GM12878 (cell line): ENCODE data around the gene LPIN1. TPM values are rescaled to one million over a fixed set of nuclear protein-coding genes. Genes with fewer than 3 reads are reported as not detected.

Experiments used
- ATF3 ChIP-seq: IDR thresholded peaks from 2 replicates; pipeline ENCODE4 v1.6.1; 2011; ENCODE audit warnings: low read depth, mild to moderate bottlenecking, low read length, moderate library complexity, borderline replicate concordance; ENCODE audit errors: extremely low read depth
- BCLAF1 ChIP-seq: fragments of 450-650 bp; IDR thresholded peaks from 2 replicates; pipeline ENCODE4 v1.6.1; 2017; ENCODE audit warnings: antibody characterized with exemption, mild to moderate bottlenecking, moderate library complexity
- CHD4 ChIP-seq: fragments of 200-600 bp; sonication (generic); IDR thresholded peaks from 2 replicates; pipeline ENCODE4 v1.6.1; 2016; ENCODE audit warnings: mild to moderate bottlenecking
- KAT2A ChIP-seq: conservative IDR thresholded peaks from 2 replicates; pipeline ENCODE4 v1.6.1; 2011; ENCODE audit warnings: low read depth, low read length; ENCODE audit not compliant: control insufficient read depth
- KDM1A ChIP-seq: fragments of 200-600 bp; sonication (generic); IDR thresholded peaks from 2 replicates; pipeline ENCODE4 v1.6.1; 2016; ENCODE audit warnings: borderline replicate concordance
- KLF5 ChIP-seq: fragments of 450-650 bp; IDR thresholded peaks from 2 replicates; pipeline ENCODE4 v1.6.1; 2014; ENCODE audit warnings: mild to moderate bottlenecking; ENCODE audit not compliant: partially characterized antibody
- MAX ChIP-seq: IDR thresholded peaks from 2 replicates; pipeline ENCODE4 v1.6.1; 2012; ENCODE audit warnings: low read depth, low read length, improper control_type of control experiment
- MEF2A ChIP-seq: IDR thresholded peaks from 2 replicates; pipeline ENCODE4 v1.6.1; 2011; ENCODE audit warnings: low read depth, mild to moderate bottlenecking, low read length, moderate library complexity; ENCODE audit not compliant: insufficient read depth
- MTA2 ChIP-seq: fragments of 450-650 bp; IDR thresholded peaks from 2 replicates; pipeline ENCODE4 v1.6.1; 2016; ENCODE audit warnings: low read depth, mild to moderate bottlenecking, moderate library complexity
- MTA3 ChIP-seq: IDR thresholded peaks from 2 replicates; pipeline ENCODE4 v1.6.1; 2012; ENCODE audit warnings: low read length, inconsistent platforms, borderline replicate concordance
- MYC ChIP-seq: IDR thresholded peaks from 2 replicates; pipeline ENCODE4 v1.6.1; 2011; ENCODE audit warnings: mild to moderate bottlenecking, low read length, moderate library complexity, inconsistent platforms; ENCODE audit not compliant: insufficient read depth, insufficient replicate concordance, insufficient read length, severe bottlenecking
- NFIC ChIP-seq: IDR thresholded peaks from 2 replicates; pipeline ENCODE4 v1.6.1; 2012; ENCODE audit warnings: low read depth, mild to moderate bottlenecking, inconsistent platforms, low read length, moderate library complexity
- NR2F1 ChIP-seq: fragments of 450-650 bp; conservative IDR thresholded peaks from 2 replicates; pipeline ENCODE4 v1.6.1; 2017; ENCODE audit warnings: mild to moderate bottlenecking
- POLR2AphosphoS5 ChIP-seq: IDR thresholded peaks from 2 replicates; pipeline ENCODE4 v1.6.1; 2011; ENCODE audit warnings: mild to moderate bottlenecking, low read length, inconsistent platforms
- RAD21 ChIP-seq: IDR thresholded peaks from 2 replicates; pipeline ENCODE4 v1.6.1; 2011; ENCODE audit warnings: mild to moderate bottlenecking, low read depth, low read length, moderate library complexity; ENCODE audit not compliant: insufficient read depth
- RB1 ChIP-seq: fragments of 450-650 bp; formaldehyde crosslinking; IDR thresholded peaks from 2 replicates; pipeline ENCODE4 v1.6.1; 2017; ENCODE audit warnings: mild to moderate bottlenecking, borderline replicate concordance
- RBBP5 ChIP-seq: fragments of 200-600 bp; sonication (generic); conservative IDR thresholded peaks from 2 replicates; pipeline ENCODE4 v1.6.1; 2016
- RELB ChIP-seq: fragments of 450-650 bp; IDR thresholded peaks from 2 replicates; pipeline ENCODE4 v1.6.1; 2017; ENCODE audit warnings: low read depth, mild to moderate bottlenecking, moderate library complexity
- RUNX3 ChIP-seq: IDR thresholded peaks from 2 replicates; pipeline ENCODE4 v1.6.1; 2012; ENCODE audit warnings: low read length, inconsistent platforms
- SREBF1 ChIP-seq: IDR thresholded peaks from 2 replicates; pipeline ENCODE4 v1.6.1; 2012; ENCODE audit warnings: mild to moderate bottlenecking, low read length
- SRF ChIP-seq, 2 experiments: IDR thresholded peaks; 2 replicates each; pipeline ENCODE4 v1.6.1; 2011; ENCODE audit warnings: low read depth in 2 of 2, low read length in 2 of 2, mild to moderate bottlenecking in 1 of 2, moderate library complexity in 1 of 2
- TARDBP ChIP-seq: IDR thresholded peaks from 2 replicates; pipeline ENCODE4 v1.6.1; 2016; ENCODE audit warnings: borderline replicate concordance
- TCF12 ChIP-seq: IDR thresholded peaks from 2 replicates; pipeline ENCODE4 v1.6.1; 2011; ENCODE audit warnings: low read depth, mild to moderate bottlenecking, low read length
- USF1 ChIP-seq: IDR thresholded peaks from 2 replicates; pipeline ENCODE4 v1.6.1; 2011; ENCODE audit warnings: borderline replicate concordance, low read depth, mild to moderate bottlenecking, moderate library complexity, mixed read lengths, low read length; ENCODE audit not compliant: insufficient read depth; ENCODE audit errors: extremely low read length
- ZNF207 ChIP-seq: fragments of 450-650 bp; IDR thresholded peaks from 2 replicates; pipeline ENCODE4 v1.6.1; 2014; ENCODE audit warnings: antibody characterized with exemption, mild to moderate bottlenecking, borderline replicate concordance
- ZZZ3 ChIP-seq: IDR thresholded peaks from 2 replicates; pipeline ENCODE4 v1.6.1; 2011; ENCODE audit warnings: low read depth; ENCODE audit not compliant: control insufficient read depth, insufficient read length
- polyA plus RNA-seq, 11 experiments: library from polyadenylated mRNA; depleted of rRNA in 4 of 11; unstranded in 6 of 11; stranded (reverse) in 5 of 11; fragments of >200 nt; fragmentation: Nextera tagmentation in 4 of 11; fragmentation: Illumina TruSeq in 1 of 11; extraction: Ambion mirVana in 4 of 11; extraction: Trizol in 1 of 11; gene quantifications; 1 replicate in 1 of 11; 2 replicates in 10 of 11; pipeline versions ENCODE4 v1.2.1 to v1.2.3, GENCODE V29; 2011 to 2016; ENCODE audit warnings: inconsistent platforms in 2 of 11, missing spikeins in 2 of 11, low read depth in 1 of 11
- total RNA-seq, 4 experiments: library from RNA; depleted of rRNA in 3 of 4; stranded (reverse); fragments of >200 nt in 3 of 4; fragmentation: Illumina TruSeq in 1 of 4; extraction: Trizol in 1 of 4; gene quantifications; 2 replicates each; pipeline versions ENCODE4 v1.2.1 to v1.2.3, GENCODE V29; 2013 to 2021

LPIN1 gene
- total and polyA plus RNA-seq, 10 of the 15 experiments (the other 5 are each of a cell fraction or from before 2014, with no cell fraction given) = 18.8 to 82.5 (median 50.3) TPM

GRCh38 chr2:11743846-11744553 lies 2.4 kb upstream of the LPIN1 start (continued):
- peak; percentile 81; the same call in 1 of the 2 replicates for TF ChIP-seq NFIC
- TF ChIP-seq RBBP5 = no peak
- TF ChIP-seq POLR2AphosphoS5 = no peak
- TF ChIP-seq TCF12 = no peak
- TF ChIP-seq RELB = peak; percentile 97
- 0 out of 2 replicates have a peak, but pooled peaks have one; percentile 47 for TF ChIP-seq MTA2
- TF ChIP-seq KAT2A = no peak
- no peak for TF ChIP-seq KLF5
- no peak; the same call in 1 of the 2 replicates for TF ChIP-seq TARDBP
- TF ChIP-seq SRF (IDR thresholded peaks at IDR 0.05; ENCODE audit: low read depth in 2 of 2, low read length in 2 of 2) = no peak
- TF ChIP-seq MAX = 0 out of 2 replicates have a peak, but pooled peaks have one; percentile 50
- TF ChIP-seq NR2F1 = no peak; the same call in 1 of the 2 replicates
- no peak for TF ChIP-seq MEF2A
- no peak for TF ChIP-seq MYC
- no peak for TF ChIP-seq RAD21
- no peak for TF ChIP-seq ATF3
- no peak for TF ChIP-seq SREBF1
- no peak for TF ChIP-seq KDM1A
- TF ChIP-seq RB1 = no peak
- TF ChIP-seq CHD4 = no peak
- peak; percentile 44; the same call in 1 of the 2 replicates for TF ChIP-seq RUNX3
- TF ChIP-seq MTA3 = no peak
- no peak for TF ChIP-seq ZZZ3
- TF ChIP-seq BCLAF1 = no peak
- no peak; the same call in 1 of the 2 replicates for TF ChIP-seq ZNF207
- TF ChIP-seq USF1 = no peak
